HS-27A (cell line): Measurements from ENCODE around the gene GRIK1.

Experiments used
- DNase-seq: peaks from one replicate; pipeline ENCODE4 v3.0.0-alpha.2; 2012; ENCODE audit warnings: low read depth, missing footprints

The GRIK1 gene

GRCh38 chr21:29827647-29828046 lies 112.1 kb downstream of the GRIK1 start:
- DNase-seq = no peak

DNA sequence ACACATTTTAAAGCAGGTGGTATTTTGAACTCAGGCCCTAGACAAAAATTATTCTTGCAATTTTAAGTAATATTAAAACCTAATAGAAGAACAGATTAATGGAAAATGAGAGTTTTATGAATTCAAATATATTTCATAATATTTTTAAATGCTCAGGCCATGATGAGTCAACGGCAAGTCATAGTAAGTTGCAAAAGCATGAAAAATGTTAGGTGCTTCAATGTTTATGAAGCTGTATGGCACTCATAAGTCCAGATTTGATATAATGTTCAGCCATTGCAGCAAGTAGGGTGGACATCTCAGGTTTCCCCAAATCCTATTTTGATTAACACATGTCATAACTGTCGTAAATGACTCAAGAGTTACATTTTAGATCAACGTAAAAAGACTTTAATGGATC lies 112.6 kb downstream of the GRIK1 start:
- no peak for DNase-seq

- no peak for DNase-seq
Measured at GRCh38 chr21:29826386-29826785, 113.4 kb downstream of the GRIK1 start.

DNA sequence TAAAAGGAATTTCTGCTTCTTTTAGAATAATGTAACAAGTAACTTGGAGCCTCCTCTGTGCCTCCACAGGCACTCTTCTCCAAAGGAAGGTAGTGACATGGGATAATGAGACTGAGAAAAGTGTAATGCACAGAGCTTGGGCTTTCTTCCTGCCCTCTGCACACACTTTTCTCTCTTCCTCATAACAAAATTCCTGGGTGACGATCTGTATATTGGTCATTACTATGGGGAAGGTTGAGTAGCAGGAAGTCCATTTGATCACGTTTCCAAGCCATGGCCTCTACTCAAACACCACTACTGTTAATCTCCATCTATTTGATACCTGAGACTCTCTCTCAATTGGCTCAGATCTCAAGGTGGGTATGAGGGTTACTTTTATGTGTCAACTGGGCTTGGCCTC lies 113.9 kb downstream of the GRIK1 start:
- no peak for DNase-seq

GRCh38 chr21:29825345-29825744 lies 114.5 kb downstream of the GRIK1 start:
- no peak for DNase-seq

DNA sequence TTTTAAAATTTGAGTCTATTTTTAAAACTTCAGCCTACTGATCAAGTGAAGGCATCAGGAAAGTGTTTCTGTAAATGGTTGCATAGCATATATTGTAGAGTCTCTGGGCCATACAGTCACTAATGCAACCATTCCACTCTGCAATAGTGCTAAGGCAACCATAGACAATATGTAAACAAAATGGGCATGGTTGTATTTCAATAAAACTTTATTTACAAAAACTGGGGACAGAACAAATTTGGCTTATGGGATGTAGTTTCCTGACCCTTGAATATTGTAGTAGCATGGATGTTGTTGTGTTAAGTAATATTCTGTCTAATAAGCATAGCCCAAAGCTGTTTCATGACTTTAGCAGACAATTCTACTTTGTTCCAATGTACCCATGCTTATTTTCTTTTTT lies 117.7 kb downstream of the GRIK1 start:
- no peak for DNase-seq

DNA sequence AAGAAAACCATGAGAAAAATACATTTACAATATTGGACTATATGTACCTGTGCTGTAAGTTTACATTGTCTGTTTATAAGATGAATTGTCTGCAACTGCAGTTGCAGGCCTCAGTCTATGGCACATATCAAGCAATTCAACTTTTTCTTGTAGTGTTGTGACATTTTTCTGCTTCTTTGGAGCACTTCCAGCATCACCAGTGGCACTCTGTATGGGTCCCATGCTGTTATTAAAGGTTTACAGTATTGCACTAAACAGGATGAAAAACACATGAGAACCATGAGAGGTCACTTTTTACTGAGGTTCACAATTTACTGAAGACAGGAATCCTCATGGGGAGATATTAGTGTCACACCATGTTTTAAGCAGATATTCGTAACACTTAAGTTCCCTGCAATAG lies 118.6 kb downstream of the GRIK1 start:
- DNase-seq = no peak

DNA sequence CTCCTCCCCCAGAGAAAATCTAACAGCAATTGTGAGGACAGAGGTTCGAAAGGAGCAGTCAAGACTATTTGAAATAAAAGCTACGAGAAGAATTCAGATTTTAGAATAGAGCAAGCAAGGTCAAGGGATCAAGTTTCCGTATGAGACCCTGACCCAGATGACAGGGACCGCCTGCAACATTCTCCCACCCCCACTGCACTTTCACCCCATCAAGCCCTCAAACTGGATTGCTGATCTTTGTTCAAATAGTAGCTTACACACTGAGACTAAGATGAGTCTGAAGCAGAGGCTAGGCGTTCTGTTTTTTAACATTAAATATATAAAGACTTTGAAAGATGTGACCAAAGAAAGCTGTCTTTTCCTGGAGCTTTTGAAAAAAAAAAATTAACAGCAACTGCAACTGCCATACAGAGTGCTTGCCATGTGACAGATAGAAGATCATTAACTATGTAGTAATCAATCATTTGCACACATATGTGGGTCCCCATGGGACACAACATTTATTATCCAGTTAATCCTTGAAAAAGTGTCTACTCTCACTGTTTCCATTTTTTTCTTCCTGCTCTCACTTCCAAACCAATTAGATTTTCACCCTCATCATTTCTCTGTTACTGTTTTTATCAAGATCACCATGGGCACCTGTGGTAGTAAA lies 120.0 kb downstream of the GRIK1 start:
- DNase-seq = no peak

GRCh38 chr21:29818383-29818921 lies 121.3 kb downstream of the GRIK1 start:
- no peak for DNase-seq

DNA sequence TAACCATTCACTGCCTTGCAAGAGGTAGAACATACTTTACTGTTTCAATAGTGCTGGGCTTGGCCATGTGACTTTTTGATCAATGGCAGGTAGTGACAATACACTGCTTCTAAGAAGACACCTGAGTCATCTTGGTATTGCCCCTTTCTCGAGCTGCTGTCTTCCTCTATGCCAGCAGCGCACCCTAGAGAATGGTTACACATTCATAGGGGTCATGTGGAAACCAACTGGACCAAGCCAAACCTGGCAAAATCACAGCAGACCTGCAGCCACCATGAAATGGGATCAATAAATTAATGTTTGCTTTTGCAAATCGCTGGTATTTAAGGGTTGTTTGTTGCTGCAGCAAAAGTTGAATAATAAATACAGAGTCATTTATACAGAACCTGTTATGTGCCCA lies 122.3 kb downstream of the GRIK1 start:
- DNase-seq = no peak

GRCh38 chr21:29812947-29813346 lies 126.8 kb downstream of the GRIK1 start:
- no peak for DNase-seq

DNA sequence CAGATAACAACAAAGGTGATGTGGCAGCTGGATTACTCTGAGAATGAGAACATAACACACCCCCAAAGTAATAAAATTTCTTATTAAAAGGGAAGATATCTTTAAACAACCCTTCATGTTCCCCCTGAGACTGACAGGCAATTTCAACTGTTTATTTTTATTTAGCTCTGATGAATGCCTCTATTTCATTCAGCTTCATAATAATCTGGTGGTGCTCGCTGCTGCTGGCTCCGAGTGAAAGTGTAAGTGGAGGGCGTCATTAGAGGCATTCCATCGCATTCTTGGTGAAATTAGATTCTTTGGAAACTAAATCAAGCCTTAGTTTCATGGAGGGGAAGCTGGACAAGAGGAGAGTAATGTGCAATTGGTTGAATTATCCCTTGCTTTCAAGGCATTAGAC lies 128.9 kb downstream of the GRIK1 start:
- no peak for DNase-seq

DNA sequence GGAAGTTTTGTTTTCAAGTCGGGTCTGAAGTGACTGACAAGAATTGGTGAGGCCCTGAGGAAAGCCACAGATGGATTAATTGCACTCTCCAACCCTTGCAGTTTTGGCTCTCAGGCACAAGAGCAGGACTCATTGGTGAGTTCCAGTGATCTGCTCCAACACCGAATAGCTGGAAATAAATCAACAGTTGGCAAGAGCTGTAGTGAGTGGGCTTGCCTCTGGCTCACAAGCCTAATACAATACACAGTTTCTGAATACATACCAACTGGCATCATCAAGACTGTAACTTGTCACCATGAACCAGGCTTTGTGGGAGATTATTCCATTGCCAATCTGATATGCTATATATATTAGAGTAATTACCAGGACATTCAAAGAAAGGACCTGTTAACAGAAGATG lies 131.6 kb downstream of the GRIK1 start:
- no peak for DNase-seq

- no peak for DNase-seq
Measured at GRCh38 chr21:29805105-29805504, 134.7 kb downstream of the GRIK1 start.

DNA sequence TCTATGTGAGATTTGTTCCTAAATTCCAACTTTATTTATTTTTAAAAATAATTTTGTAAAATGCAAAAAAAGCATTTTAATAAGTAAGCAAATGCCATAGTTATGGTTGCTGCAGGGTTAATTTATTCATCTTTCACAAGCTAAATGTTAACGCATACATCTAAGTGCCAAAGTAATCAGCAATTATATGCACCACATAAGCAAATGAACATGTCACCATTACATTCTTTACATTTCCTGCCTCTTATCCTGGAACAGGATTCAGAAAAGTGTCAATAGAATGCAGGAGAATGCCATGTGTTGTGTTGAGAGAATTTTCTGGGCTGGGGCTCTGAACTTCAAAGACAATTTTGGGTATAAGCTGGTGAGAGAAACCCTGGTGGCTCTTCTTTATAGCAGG lies 136.6 kb downstream of the GRIK1 start:
- DNase-seq = no peak

DNA sequence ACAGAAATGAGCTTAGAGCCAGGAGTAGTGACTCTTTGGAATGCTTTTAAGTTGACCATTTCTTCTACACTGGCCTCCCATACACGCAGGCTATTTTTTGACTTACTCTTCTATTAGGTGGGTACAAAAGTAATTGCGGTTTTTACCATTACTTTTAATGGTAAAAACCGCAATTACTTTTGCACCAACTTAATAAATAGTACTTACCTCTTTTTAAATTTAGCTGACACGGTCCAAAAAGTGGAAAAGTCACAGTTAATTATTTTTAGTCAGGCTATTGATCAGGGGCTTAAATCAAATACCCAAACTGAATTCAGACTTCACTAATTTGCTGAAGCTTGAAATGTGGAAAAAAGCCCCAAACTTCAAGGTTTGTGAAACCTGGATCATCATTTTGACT lies 138.7 kb downstream of the GRIK1 start:
- DNase-seq = no peak

GRCh38 chr21:29800056-29800455 lies 139.7 kb downstream of the GRIK1 start:
- no peak for DNase-seq

GRCh38 chr21:29798840-29799239 lies 141.0 kb downstream of the GRIK1 start:
- no peak for DNase-seq

DNA sequence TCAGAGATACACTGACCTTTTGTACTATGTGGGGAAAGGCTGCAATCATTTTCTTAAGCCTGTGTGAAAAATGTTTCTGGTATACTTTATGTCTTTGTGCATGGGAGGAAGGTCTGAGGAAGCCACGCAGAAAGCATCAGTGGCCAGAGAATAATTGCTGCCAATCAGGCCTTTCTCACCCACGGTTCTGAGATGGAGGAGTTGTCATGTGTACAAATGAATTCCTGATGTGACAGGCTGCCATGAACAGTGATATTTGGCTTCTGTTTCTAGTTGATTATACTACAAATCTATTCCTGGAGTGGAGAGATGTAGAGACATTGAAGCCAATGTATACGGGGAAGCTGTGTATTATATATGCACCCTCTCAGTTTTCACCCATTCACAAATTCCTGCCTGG lies 142.6 kb downstream of the GRIK1 start:
- no peak for DNase-seq

DNA sequence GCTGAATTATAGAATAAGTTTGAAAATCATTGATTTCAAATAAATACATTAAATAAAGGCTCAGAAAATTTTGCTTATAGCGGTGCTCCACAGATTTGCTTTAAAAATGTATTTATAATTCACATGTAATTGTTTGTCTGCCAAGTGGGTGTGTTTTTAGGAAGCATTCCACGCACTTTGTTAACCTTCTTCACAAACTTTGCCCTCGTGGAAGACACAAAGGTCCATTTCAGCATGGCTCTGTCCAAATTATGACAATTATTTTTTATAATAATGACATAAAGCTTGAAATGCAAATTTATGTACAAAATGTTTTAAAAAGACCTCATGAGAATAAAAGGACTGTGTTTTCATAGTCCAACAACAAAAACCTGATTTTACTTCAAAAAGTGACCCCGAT lies 146.1 kb downstream of the GRIK1 start:
- DNase-seq = no peak

DNA sequence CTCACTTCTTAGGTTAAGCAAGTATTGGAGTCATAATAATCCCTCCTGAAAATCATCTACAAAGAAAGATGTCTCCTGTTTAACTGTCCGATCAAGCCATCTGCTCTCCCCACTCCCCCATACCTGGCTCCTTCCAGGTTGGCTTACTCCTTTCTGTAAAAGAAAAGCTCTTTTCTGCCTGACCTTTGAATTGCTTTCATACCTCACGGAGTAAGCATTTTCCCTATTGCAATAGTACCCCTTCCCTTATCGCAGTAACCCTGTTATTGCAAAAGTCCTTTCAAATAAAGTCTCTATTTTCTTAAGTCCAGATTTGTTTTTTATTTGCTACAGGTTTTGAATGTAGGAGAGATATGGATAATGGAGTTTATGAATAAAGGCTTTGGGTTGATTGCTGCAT lies 150.4 kb downstream of the GRIK1 start:
- no peak for DNase-seq

DNA sequence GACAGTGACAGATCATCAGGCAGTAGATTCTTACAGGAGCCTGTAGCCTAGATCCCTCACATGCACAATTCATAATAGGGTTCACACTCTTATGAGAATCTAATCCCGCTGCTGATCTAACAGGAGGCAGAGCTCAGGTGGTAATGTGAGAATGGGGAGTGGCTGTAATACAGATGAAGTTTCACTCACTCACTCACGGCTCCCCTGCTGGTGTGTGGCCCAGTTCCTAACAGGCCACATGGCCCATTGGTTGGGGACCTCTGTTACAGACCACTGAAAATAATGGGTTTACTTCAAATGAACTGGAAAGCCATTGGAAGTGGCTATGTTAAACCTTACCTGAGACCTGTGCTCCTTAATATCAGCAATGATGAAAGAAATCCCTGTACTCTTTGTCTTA lies 151.0 kb downstream of the GRIK1 start:
- no peak for DNase-seq

GRCh38 chr21:29787361-29787909 lies 152.4 kb downstream of the GRIK1 start:
- DNase-seq = no peak
